A549 (cell line): ENCODE measurements around the gene PRR9. TPM values are rescaled to one million over a fixed set of nuclear protein-coding genes. Genes with fewer than 3 reads are reported as not detected.

Source experiments
- ATAC-seq, 2 experiments: fragments of 200-7000 bp in 1 of 2; fragments of >200 bp in 1 of 2; cut with Nextera tagmentation in 1 of 2; cut with Tn5 transposase in 1 of 2; 3 replicates each; pipeline versions ENCODE4 v1.8.0 to v1.9.1; 2018 to 2020; ENCODE audit warnings: mild to moderate bottlenecking in 1 of 2, moderate library complexity in 1 of 2
- CTCF ChIA-PET: fragments of 300-600 bp; sonication (Branson Sonifier 250); formaldehyde crosslinking; extraction: SDS; loops from one replicate; lab custom pipeline; 2021; ENCODE audit warnings: antibody characterized with exemption, inconsistent platforms; lab: Yijun Ruan, JAX
- POLR2A ChIA-PET: fragments of 350-600 bp; formaldehyde crosslinking; extraction: SDS; loops from one replicate; lab custom pipeline; 2021; ENCODE audit warnings: antibody characterized with exemption, inconsistent platforms; lab: Yijun Ruan, JAX
- DNase-seq, 2 experiments: peaks; one replicate each; pipeline versions ENCODE4 v3.0.0 to v3.0.0-alpha.2; 2011 to 2016; ENCODE audit warnings: low read depth in 1 of 2, low spot score in 1 of 2
- FAIRE-seq: peaks from 2 replicates; lab custom pipeline; 2011; peaks lifted over from hg19 to GRCh38; lab: Jason Lieb, UNC
- H3K27ac ChIP-seq, 2 experiments: fragments of >200 bp; sonication (Bioruptor Twin); formaldehyde crosslinking; 3 replicates each; pipeline ENCODE4 v1.5.1; 2016 to 2017
- H3K4me1 ChIP-seq: fragments of >200 bp; sonication (Bioruptor Twin); formaldehyde crosslinking; 3 replicates; pipeline ENCODE4 v1.6.1; 2016
- H3K4me2 ChIP-seq: fragments of >200 bp; sonication (Bioruptor Twin); formaldehyde crosslinking; 3 replicates; pipeline ENCODE4 v1.6.1; 2016
- H3K4me3 ChIP-seq: fragments of >200 bp; sonication (Bioruptor Twin); formaldehyde crosslinking; 3 replicates; pipeline ENCODE4 v1.5.1; 2016
- H3K9me3 ChIP-seq: fragments of >200 bp; sonication (Bioruptor Twin); formaldehyde crosslinking; 3 replicates; pipeline ENCODE4 v1.6.1; 2016
- ATOH8 ChIP-seq: fragments of 250-450 bp; sonication (Bioruptor Pico); IDR thresholded peaks from 2 replicates; pipeline ENCODE4 v1.5.0; 2020; ENCODE audit warnings: low read depth, mild to moderate bottlenecking, moderate library complexity
- BCL3 ChIP-seq: fragments of >200 bp; sonication (Bioruptor Twin); formaldehyde crosslinking; IDR thresholded peaks from 3 replicates; pipeline ENCODE4 v1.6.1; 2016
- BHLHE40 ChIP-seq: IDR thresholded peaks from 2 replicates; pipeline ENCODE4 v1.6.1; 2012; ENCODE audit warnings: low read depth, low read length, inconsistent platforms
- CBX2 ChIP-seq: fragments of 200-600 bp; sonication (generic); IDR thresholded peaks from 2 replicates; pipeline ENCODE4 v1.6.1; 2016; ENCODE audit warnings: low read depth, mild to moderate bottlenecking, borderline replicate concordance
- CEBPB ChIP-seq, 2 experiments: fragments of >200 bp in 1 of 2; sonication (Bioruptor Twin) in 1 of 2; formaldehyde crosslinking in 1 of 2; IDR thresholded peaks; 2 replicates each; pipeline ENCODE4 v1.6.1; 2012 to 2016
- CHD2 ChIP-seq: fragments of 150-350 bp; IDR thresholded peaks from 2 replicates; pipeline ENCODE4 v1.6.1; 2014; ENCODE audit warnings: low read length; ENCODE audit not compliant: partially characterized antibody
- EHF ChIP-seq: fragments of 250-450 bp; sonication (Bioruptor Pico); IDR thresholded peaks from 2 replicates; pipeline ENCODE4 v1.5.0; 2020; ENCODE audit warnings: mild to moderate bottlenecking
- ELK1 ChIP-seq: fragments of 150-350 bp; IDR thresholded peaks from 2 replicates; pipeline ENCODE4 v1.6.1; 2014; ENCODE audit warnings: low read depth, mild to moderate bottlenecking, low read length
- FOSB ChIP-seq: fragments of 250-450 bp; sonication (Bioruptor Pico); IDR thresholded peaks from 2 replicates; pipeline ENCODE4 v1.5.0; 2020; ENCODE audit warnings: mild to moderate bottlenecking, moderate library complexity
- FOSL2 ChIP-seq, 2 experiments: fragments of 450-650 bp in 1 of 2; fragments of >200 bp in 1 of 2; sonication (Bioruptor Twin) in 1 of 2; formaldehyde crosslinking; IDR thresholded peaks; 2 replicates each; pipeline versions ENCODE4 v1.5.0 to v1.6.1; 2016 to 2020; ENCODE audit warnings: mild to moderate bottlenecking in 1 of 2, moderate library complexity in 1 of 2
- HDAC2 ChIP-seq: fragments of 200-600 bp; sonication (generic); IDR thresholded peaks from 2 replicates; pipeline ENCODE4 v1.6.1; 2016
- HES2 ChIP-seq: fragments of >200 bp; sonication (Bioruptor Twin); formaldehyde crosslinking; IDR thresholded peaks from 2 replicates; pipeline ENCODE4 v1.6.1; 2016
- HMGXB4 ChIP-seq: fragments of 250-450 bp; sonication (Bioruptor Pico); IDR thresholded peaks from 2 replicates; pipeline ENCODE4 v1.5.0; 2021; ENCODE audit warnings: mild to moderate bottlenecking, moderate library complexity, borderline replicate concordance
- HOXB13 ChIP-seq: fragments of 250-450 bp; sonication (Bioruptor Pico); IDR thresholded peaks from 2 replicates; pipeline ENCODE4 v1.5.0; 2020; ENCODE audit warnings: low read depth, mild to moderate bottlenecking, moderate library complexity
- MAFK ChIP-seq: fragments of 450-650 bp; IDR thresholded peaks from 2 replicates; pipeline ENCODE4 v1.6.1; 2014; ENCODE audit not compliant: partially characterized antibody
- MAX ChIP-seq: IDR thresholded peaks from 2 replicates; pipeline ENCODE4 v1.6.1; 2012
- MYC ChIP-seq: IDR thresholded peaks from 2 replicates; pipeline ENCODE4 v1.6.1; 2012; ENCODE audit warnings: mild to moderate bottlenecking, inconsistent platforms, low read length, improper control_type of control experiment, borderline replicate concordance
- NPAS2 ChIP-seq: fragments of 250-450 bp; sonication (Bioruptor Pico); IDR thresholded peaks from 2 replicates; pipeline ENCODE4 v1.8.0; 2022; ENCODE audit warnings: mild to moderate bottlenecking, moderate library complexity, borderline replicate concordance
- NR3C1 ChIP-seq: fragments of >200 bp; sonication (Bioruptor Twin); formaldehyde crosslinking; IDR thresholded peaks from 3 replicates; pipeline ENCODE4 v1.6.1; 2017
- PBX3 ChIP-seq: IDR thresholded peaks from 2 replicates; pipeline ENCODE4 v1.6.1; 2012
- POLR2A ChIP-seq: IDR thresholded peaks from 2 replicates; pipeline ENCODE4 v1.6.1; 2012; ENCODE audit warnings: mild to moderate bottlenecking, low read length
- RAD21 ChIP-seq, 2 experiments: fragments of >200 bp in 1 of 2; sonication (Bioruptor Twin) in 1 of 2; formaldehyde crosslinking in 1 of 2; IDR thresholded peaks in 1 of 2; conservative IDR thresholded peaks in 1 of 2; 2 replicates in 1 of 2; 3 replicates in 1 of 2; pipeline ENCODE4 v1.6.1; 2012 to 2018; ENCODE audit warnings: inconsistent platforms in 1 of 2
- RNF2 ChIP-seq: fragments of 200-600 bp; sonication (generic); IDR thresholded peaks from 2 replicates; pipeline ENCODE4 v1.6.1; 2016; ENCODE audit warnings: low read depth, mild to moderate bottlenecking, antibody characterized with exemption, moderate library complexity, borderline replicate concordance
- ZFP36 ChIP-seq: fragments of 450-650 bp; IDR thresholded peaks from 2 replicates; pipeline ENCODE4 v1.6.1; 2014; ENCODE audit warnings: borderline replicate concordance; ENCODE audit not compliant: partially characterized antibody
- ZSCAN20 ChIP-seq: fragments of 250-450 bp; sonication (Bioruptor Pico); IDR thresholded peaks from 2 replicates; pipeline ENCODE4 v1.8.0; 2022; ENCODE audit warnings: mild to moderate bottlenecking, moderate library complexity
- WGBS: methylation state at CpG from one replicate; pipeline ENCODE4 v1.1.6; 2017; ENCODE audit errors: missing lambda C conversion rate; 5-methylcytosine and 5-hydroxymethylcytosine counted together
- polyA plus RNA-seq, 4 experiments: library from polyadenylated mRNA; depleted of rRNA in 3 of 4; stranded (reverse); fragments of >200 nt; fragmentation: RNase III in 1 of 4; extraction: RNeasy Plus Mini Kit Qiagen cat#74134 plus additional on column Dnase treatment in 1 of 4; gene quantifications; 2 replicates in 3 of 4; 3 replicates in 1 of 4; pipeline ENCODE4 v1.2.3, GENCODE V29; 2011 to 2017

Gene PRR9
- polyA plus RNA-seq, 2 of the 4 experiments (the other 2 are of a cell fraction): not detected

- Histone ChIP-seq H3K4me1 (no peaks in the 10 kb centered on the region), H3K4me3 (no peak overlapping the region), H3K27ac (no peak overlapping the region), H3K9me3 (no peaks in the 10 kb centered on the region), H3K4me2 (no peak overlapping the region)
- no peak for ATAC-seq
- ChIA-PET POLR2A (no interaction called here), CTCF (no interaction called here)
- DNase-seq: no peak
- WGBS: 0% methylated on average over 1 of the region's 1 CpG
- FAIRE-seq: no peak
- no peak for TF ChIP-seq HES2
- no peak for TF ChIP-seq POLR2A
- TF ChIP-seq ATOH8 (CRISPR knock-in tag): no peak
- no peak for TF ChIP-seq ZSCAN20
- TF ChIP-seq NPAS2: no peak
- no peak for TF ChIP-seq MAFK
- no peak for TF ChIP-seq BCL3
- no peak for TF ChIP-seq FOSL2 (IDR thresholded peaks at IDR 0.05)
- no peak for TF ChIP-seq FOSL2 (CRISPR knock-in tag; IDR thresholded peaks at IDR 0.05)
- TF ChIP-seq CEBPB (IDR thresholded peaks at IDR 0.05): no peak
- TF ChIP-seq BHLHE40: no peak
- TF ChIP-seq EHF (CRISPR knock-in tag): no peak
These were observed 28.6 kb downstream of the PRR9 start for GRCh38 chr1:153246018-153246417.

GRCh38 chr1:153246825-153247224 lies 29.4 kb downstream of the PRR9 start:
- WGBS: 0% methylated on average over 2 of the region's 2 CpGs
- no peak for ATAC-seq
- Histone ChIP-seq H3K27ac (no peak overlapping the region), H3K4me3 (no peak overlapping the region), H3K9me3 (no peaks in the 10 kb centered on the region), H3K4me1 (no peaks in the 10 kb centered on the region), H3K4me2 (no peak overlapping the region)
- TF ChIP-seq HMGXB4 (CRISPR knock-in tag): no peak
- FAIRE-seq: no peak
- CTCF ChIA-PET: no interaction called here
- DNase-seq: no peak
- POLR2A ChIA-PET: no interaction called here

GRCh38 chr1:153248176-153248879 lies 30.9 kb downstream of the PRR9 start:
- Histone ChIP-seq H3K9me3 (no peaks in the 10 kb centered on the region), H3K4me1 (no peaks in the 10 kb centered on the region), H3K4me2 (no peak overlapping the region), H3K27ac (no peak overlapping the region), H3K4me3 (no peak overlapping the region)
- ATAC-seq: no peak
- TF ChIP-seq RNF2: no peak
- TF ChIP-seq FOSB (CRISPR knock-in tag): no peak
- no peak for TF ChIP-seq ELK1
- TF ChIP-seq ZFP36: no peak
- no peak for TF ChIP-seq HOXB13 (CRISPR knock-in tag)
- TF ChIP-seq NR3C1: no peak
- no peak for TF ChIP-seq CBX2
- no peak for TF ChIP-seq CHD2
- no peak for TF ChIP-seq MAX
- TF ChIP-seq MYC: no peak
- TF ChIP-seq HDAC2: no peak
- TF ChIP-seq RAD21 (conservative IDR thresholded peaks at IDR 0.05 in 1 of 2, IDR thresholded peaks at IDR 0.05 in 1 of 2): no peak
- no peak for TF ChIP-seq PBX3
- FAIRE-seq: no peak
- POLR2A ChIA-PET: no interaction called here
- CTCF ChIA-PET: interaction anchor here (1.0 kb wide), 3 partner anchors 9 to 39 kb away, joined by 3 to 4 read pairs (median 3); partner anchors contain the start of gene LORICRIN
- 3% methylated on average over 5 of the region's 5 CpGs for WGBS
- no peak for DNase-seq
